SKM-1 treated with dmso at 0.1 percent for 144 hours (cell line): Measurements from ENCODE around the gene MYL6.
"Not testable (repeated sequence)": the region's sequence is repeated elsewhere in the genome, so short reads cannot be mapped to it uniquely, and the experiment has no call there.

Experiments
- DNase-seq: peaks from one replicate; lab custom pipeline; 2025; ENCODE audit not compliant: unreplicated experiment; lab: John Stamatoyannopoulos, UW

The MYL6 gene

DNA sequence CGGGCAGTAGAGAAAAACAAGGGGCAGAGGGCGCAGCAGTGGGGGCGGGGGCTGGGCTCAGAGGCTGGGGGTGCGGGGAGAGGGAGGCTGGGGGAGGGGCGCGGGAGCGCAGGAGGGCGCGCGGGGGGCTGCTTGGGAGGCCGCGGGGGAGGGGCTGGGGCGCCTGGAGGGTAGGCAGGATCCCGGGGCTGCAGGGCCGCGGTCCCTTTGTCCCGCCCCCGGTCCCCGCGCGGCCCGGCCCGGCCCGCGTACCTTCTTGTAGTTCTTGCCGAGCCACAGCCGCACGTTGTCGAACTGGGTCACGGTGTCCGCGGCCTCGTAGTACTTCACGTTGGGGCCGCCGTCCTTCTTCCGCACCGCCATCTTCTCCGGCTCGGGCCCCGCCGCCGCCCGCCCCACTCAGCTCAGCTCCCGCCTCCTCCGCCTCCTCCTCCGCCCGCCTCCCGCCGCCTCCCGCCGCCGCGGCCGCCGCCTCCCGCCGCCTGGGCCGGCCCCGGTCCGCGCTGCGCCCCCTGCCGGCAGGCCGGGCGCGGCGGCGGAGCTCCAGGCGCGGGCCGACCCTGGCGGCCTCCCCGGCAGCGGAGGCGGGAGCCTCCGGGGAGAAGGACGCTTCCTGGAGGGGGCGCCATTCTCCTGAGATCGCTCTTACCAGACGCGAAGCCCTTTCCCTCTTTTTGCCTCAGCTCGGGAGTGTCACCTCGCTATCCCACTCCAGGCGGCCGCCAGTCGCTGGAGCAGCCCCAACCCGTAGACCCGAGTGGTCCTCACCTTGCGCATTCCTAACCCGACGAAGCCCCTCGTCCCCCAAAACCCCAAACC, 31.1 kb downstream of the MYL6 start, which contains the start of gene SMARCC2:
SMARCC2 (minus strand) TSS at position 385 of the 819 bp plus-strand sequence; CDS start at position 363, 22 bp downstream.
- peak; percentile 54 for DNase-seq

DNA sequence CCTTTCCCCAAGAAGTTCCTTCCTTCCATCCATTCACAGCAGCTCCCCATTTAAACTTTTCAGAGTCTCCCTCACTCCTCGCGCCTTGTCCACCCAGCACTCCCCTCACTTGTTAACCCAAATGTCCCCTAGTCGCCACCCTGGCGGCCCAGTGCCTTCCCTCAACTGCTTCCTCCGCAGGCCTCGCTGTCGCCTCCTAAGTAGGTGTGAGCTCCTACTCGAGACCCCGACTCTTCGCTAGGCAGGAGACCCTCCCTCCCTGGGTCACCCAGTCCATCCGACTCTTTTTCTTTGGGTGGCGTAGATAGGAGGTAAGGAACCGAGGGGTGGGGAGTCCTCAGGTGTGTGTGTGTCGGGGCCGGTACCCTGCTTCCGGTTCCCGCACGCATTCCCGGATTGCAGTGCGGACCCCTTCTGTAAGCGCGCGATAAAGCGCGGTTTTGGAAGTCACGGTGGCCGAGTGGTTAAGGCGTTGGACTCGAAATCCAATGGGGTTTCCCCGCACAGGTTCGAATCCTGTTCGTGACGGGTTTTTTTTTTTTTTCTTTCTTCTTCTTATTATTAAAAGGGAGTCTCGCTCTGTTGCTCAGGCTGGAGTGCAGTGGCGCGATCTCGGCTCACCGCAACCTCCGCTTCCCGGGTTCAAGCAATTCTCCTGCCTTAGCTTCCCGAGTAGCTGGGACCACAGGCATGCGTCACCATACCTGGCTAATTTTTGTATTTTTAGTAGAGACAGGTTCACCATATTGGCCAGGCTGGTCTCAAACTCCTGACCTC, 31.9 kb downstream of the MYL6 start:
- peak; percentile 33 for DNase-seq

DNA sequence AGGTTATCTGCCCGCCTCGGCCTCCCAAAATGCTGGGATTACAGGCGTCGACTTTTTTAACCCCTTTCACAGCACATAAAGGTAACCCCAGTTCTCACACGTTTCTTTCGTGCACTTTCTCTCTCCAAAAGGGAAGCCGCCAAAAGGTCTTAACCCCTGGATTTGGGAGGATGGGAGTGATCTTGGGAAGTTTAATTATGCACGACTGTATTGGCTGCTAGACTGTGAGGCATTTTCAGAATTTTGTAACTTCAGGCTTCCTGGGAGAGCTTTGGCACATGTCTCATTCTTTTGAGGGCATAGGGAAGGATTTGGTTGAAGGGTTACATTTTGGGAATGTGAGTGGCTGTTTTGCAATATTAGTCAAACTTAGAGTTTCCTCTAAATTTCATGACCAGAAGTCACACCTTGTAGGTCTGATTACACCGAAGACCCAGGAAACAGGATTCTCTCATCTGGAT, 32.6 kb downstream of the MYL6 start:
- no peak for DNase-seq

DNA sequence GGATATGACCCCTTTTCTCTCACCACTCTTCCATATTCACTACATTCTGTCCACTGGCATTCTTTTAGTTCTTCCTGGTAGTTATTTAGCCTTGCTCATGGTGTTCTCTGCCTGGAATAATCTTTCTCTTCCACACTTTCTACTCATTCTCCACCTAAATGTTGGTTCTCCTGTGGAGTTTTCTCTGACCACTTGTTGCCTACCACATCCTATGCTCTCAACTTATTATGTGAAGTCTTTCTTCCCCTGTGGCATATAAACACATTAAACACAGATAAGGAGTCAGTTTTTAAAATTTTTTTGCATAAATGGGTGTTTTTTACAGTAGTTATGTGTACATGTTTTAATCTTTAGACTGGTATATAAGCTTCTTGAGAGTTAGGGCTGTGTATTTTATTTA, 34.4 kb downstream of the MYL6 start:
- DNase-seq = no peak

DNA sequence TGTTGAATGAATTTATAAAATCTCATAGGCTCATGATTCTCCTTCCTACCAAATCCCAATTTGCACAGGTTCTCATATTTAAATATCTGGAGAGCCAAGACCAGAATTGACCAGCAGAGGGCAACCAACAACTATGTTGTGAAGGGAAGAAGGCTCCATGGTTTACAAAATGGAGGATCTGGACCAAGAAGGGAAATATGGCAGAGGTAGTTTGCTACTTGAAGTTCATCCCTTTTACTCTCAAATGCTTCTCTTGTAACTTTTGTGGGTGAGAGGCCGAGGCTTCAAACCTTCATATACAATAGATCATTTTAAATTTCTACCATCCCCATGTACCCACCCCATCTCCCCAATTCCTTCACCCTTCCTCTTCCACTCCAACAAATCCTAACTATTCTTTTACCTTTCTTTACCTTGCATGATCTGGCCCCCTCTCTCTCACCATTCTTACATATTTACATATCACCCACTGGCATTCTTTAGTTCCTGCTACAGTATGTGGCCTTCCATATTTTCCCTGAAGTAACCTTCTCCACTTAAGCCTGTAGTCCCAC, 34.9 kb downstream of the MYL6 start:
- DNase-seq = peak; percentile 64

DNA sequence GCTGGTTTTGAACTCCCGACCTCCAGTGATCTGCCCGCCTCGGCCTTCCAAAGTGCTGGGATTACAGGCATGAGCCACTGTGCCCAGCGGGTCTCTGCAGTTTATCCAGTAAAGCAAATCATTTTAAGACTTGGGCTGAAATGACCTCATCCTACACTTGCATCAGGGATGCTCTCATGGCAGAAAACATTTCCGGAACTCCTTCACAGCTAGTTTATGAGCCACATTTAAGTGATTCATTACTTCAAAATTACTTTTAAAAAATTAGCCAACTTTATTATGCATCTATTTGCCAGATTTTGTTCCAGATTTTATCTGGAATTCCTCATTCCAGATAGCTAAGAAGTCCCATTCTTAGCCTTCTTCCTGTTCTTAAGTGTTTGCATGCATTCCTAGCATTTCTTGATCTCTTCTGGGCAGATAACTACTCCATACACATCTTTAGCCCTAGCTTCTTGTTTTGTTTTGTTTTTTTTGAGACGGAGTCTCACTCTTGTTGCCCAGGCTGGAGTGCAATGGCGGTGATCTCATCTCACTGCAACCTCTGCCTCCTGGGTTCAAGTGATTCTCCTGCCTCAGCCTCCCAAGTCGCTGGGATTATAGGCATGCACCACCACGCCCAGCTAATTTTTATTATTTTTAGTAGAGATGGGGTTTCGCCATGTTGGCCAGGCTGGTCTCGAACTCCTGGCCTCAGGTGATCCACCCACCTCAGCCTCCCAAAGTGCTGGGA, 38.8 kb downstream of the MYL6 start:
- not testable (repeated sequence) for DNase-seq

DNA sequence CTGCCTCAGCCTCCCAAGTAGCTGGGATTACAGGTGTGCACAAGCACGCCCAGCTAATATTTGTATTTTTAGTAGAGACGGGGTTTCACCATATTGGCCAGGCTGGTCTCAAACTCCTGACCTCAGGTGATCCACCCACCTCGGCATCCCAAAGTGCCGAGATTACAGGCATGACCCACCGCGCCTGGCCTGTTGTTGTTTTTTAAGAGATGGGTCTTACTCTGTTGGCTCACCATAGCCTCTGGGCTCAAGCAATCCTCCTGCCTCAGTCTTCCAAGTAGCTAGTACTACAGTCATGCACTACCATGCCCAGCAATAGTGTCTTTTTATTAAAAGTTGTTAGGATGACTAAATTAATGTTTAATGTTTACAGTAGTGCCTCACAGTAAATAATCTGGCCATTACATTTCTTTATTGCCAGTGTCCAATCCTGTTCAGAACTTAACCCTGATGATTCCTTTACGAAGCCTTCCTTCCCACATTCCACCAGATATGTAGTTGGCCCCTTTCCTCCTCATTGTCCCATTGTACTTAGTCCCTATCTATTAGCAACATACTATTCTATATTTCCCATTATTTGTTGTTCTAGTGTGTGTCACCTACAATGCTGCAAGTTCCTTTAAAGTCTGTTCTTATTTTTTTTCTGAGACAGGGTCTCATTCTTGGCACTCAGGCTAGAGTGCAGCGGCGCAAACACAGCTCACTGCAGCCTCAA, 39.9 kb downstream of the MYL6 start:
- no peak for DNase-seq

DNA sequence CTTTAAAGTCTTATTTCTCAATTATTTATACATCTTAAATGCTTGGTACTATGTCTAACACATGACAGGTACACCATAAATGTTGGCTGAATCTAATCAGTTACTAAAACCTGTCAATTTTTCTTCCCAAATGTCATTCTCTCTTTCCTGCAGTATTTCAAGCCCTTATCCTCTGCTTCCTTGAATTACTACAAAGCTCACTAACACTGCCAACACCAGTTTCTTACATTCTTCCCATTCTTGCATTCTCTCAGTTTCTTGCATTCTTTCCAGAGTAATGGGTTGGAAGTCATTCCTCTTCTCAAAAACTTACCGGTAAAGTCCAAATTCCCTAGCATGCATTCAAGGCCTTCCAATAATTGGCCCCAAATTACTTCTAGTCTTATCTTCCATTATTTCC, 40.7 kb downstream of the MYL6 start:
- DNase-seq = no peak

DNA sequence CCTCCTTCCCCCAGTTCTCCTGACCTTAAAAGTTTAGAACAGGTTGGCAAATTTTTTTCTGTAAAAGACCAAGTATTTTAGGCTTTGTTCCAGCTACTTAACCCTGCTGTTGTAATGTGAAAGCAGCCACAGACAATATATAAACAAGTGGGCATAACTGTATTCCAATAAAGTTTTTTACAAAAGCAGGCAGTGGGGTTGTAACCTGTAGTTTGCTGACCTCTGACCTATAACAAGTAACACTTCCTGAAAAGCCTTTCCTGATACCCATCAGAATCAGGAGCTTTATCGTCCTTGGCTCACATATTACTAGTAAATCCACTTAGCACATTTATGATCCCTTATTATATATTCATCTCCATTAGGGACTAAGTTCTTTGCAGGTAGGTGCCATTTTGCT, 44.2 kb downstream of the MYL6 start:
- no peak for DNase-seq

DNA sequence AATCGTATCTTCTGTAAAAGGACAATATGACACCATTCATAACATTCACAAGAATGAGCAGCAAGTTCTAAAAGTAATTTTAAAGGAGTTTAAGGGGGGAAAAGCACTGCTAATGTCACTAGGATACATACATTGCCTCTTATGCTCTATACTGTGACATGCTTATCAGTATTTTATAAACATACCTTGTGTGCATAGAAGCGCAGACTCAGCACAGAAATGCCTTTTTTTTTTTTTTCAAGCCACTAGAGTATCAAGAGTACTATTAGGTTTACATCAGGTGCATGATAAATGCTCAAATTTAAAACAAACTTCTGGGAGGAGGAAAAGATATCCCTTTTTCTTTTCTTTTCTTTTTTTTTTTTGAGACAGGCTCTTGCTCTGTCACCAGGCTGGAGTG, 44.7 kb downstream of the MYL6 start:
- no peak for DNase-seq

DNA sequence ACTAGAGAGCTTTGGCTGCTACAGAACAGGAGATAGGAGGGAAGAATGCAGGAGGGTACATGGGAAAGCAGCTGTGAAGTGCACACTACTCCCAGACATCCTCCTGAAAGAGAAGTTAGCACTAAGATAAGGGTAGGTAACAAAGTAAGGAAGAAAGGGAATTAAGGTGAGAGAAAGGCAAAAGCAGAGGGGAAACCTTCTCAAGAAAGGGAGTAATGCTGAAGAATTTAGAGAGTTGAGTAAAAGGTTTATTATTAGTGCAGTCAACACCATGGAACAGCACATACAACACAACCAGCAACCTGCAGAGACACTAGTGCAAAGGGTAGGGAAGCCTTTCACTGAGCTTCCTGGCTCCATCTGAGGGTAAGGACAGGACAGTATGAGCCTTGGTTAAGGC, 46.1 kb downstream of the MYL6 start:
- DNase-seq = no peak

DNA sequence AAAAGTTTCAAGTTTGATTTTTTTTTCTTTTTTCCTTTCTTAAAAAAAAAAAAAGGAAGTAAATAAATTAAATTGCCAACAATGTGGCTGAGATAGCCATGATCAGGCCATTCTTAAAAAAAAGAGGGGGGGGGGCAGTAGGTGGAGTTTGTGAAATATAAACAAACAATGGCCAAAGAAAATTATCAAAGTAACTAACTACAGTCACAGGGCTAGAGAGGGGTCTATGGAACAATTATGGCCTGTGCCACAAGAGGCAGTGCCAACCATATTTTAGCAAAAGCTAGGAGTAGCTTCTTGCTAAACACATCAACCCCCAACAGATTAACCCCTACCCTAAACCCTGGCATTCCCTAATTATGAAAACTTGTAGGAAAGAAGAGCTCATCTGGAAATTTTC, 47.3 kb downstream of the MYL6 start:
- DNase-seq = no peak

DNA sequence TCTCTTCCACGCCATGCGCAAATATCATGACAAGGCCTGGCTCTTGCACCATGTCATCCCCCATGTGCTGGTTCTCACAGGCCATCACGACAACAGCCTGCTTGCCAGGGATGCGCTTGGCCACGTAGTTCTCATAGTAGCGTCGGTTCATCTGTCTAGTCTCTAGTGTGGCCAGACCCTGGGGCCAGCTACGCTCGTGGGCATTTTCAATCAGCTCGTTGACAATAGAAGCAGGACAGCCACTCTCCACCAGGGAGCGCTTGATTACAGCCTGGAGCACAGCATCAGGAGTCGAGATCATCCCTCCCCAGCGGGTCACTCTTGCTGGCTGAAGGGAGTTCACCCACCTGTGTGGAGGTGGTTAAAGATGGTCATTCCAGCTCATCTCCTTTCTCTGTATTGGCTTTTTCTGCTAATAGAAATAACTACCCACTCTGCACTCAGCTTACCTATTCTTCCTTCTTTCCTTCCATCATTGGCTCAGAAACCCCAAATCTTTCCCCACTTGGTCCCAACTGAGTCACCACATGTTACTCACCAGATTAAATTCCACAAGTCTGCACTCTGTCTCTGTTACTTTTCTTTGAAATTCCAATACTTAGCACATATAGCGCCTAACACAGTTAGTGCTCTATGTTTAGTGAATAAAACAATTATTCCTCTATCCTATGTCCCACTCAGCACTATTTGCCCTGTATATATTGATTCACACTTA, 48.5 kb downstream of the MYL6 start:
- no peak for DNase-seq

DNA sequence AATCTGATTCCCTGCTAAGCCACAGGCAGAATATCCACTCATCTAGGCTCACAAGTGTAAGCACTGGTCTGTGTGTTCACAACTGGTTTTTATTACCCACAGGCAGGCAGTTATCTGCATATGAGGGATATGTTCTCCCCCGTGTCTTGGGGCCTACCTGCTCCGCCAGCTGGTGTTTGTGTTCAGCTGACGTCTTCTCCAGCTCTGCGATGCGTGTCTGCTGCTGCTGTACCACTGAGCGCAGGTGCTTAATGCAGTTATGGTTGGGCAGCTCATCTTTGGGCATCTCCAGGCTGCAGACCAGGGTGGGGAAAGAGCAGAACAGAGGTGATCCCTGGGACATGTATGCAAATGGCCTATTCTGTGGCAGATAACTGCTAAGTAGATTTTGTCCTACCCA, 49.8 kb downstream of the MYL6 start:
- no peak for DNase-seq
